GM21825 (cell line): ENCODE results near the gene SLFN5.
A peak's percentile ranks its signal among the peaks of the same experiment; 100 is the strongest.
"Not testable (repeated sequence)": the region's sequence is repeated elsewhere in the genome, so short reads cannot be mapped to it uniquely, and the experiment has no call there.

Experiments used
- ATAC-seq: cut with Tn5 transposase; IDR thresholded peaks from one replicate; pipeline ENCODE4 v1.9.1; 2021; ENCODE audit warnings: mild to moderate bottlenecking, moderate library complexity; ENCODE audit not compliant: unreplicated experiment

The SLFN5 gene

GRCh38 chr17:35241520-35241919 is 1.4 kb upstream of the SLFN5 start:
- ATAC-seq, result no peak

GRCh38 chr17:35242158-35242804 is 591 bp upstream of the SLFN5 start:
- ATAC-seq, result peak; percentile 71

GRCh38 chr17:35243561-35244340 is 879 bp downstream of the SLFN5 start:
- ATAC-seq, result peak; percentile 6

- no peak for ATAC-seq
Observed at GRCh38 chr17:35244341-35245195, 1.7 kb downstream of the SLFN5 start.

GRCh38 chr17:35245196-35245486 is 2.3 kb downstream of the SLFN5 start:
- no peak for ATAC-seq

GRCh38 chr17:35252651-35253050 is 9.8 kb downstream of the SLFN5 start:
- ATAC-seq, result no peak

- no peak for ATAC-seq
Observed at GRCh38 chr17:35254107-35254773, 11.4 kb downstream of the SLFN5 start.

GRCh38 chr17:35255316-35255715 is 12.4 kb downstream of the SLFN5 start:
- ATAC-seq, result no peak

GRCh38 chr17:35256629-35257028 is 13.8 kb downstream of the SLFN5 start:
- ATAC-seq, result no peak

- no peak for ATAC-seq
Observed at GRCh38 chr17:35257208-35257659, 14.4 kb downstream of the SLFN5 start.

GRCh38 chr17:35259001-35259400 is 16.1 kb downstream of the SLFN5 start:
- ATAC-seq, result no peak

GRCh38 chr17:35265071-35265470 is 22.2 kb downstream of the SLFN5 start:
- no peak for ATAC-seq

GRCh38 chr17:35265566-35266141 is 22.8 kb downstream of the SLFN5 start:
- ATAC-seq, result no peak

GRCh38 chr17:35274167-35275066 is 31.5 kb downstream of the SLFN5 start:
- not testable (repeated sequence) for ATAC-seq

- ATAC-seq, result not testable (repeated sequence)
Observed at GRCh38 chr17:35278454-35278853, 35.6 kb downstream of the SLFN5 start.

GRCh38 chr17:35278876-35279275 is 36.0 kb downstream of the SLFN5 start:
- not testable (repeated sequence) for ATAC-seq

- ATAC-seq, result no peak
Observed at GRCh38 chr17:35283767-35284166, 40.9 kb downstream of the SLFN5 start.

GRCh38 chr17:35284955-35285354 is 42.1 kb downstream of the SLFN5 start:
- no peak for ATAC-seq

GRCh38 chr17:35286120-35286781 is 43.4 kb downstream of the SLFN5 start:
- no peak for ATAC-seq
